HepG2 (cell line): ENCODE measurements around the gene KDM8. TPM values are rescaled to one million over a fixed set of nuclear protein-coding genes. Genes with fewer than 3 reads are reported as not detected.
A peak's percentile ranks its signal among the peaks of the same experiment; 100 is the strongest.

Experiments used
- ATAC-seq: fragments of 200-7000 bp; cut with Tn5 transposase; 3 replicates; pipeline ENCODE4 v1.9.1; 2020; ENCODE audit warnings: mild to moderate bottlenecking, moderate library complexity
- BruUV-seq: library from RNA; stranded (reverse); fragments of 400-500 nt; replicated peaks from 2 replicates; lab custom pipeline; 2021; lab: Mats Ljungman, UMichigan
- CTCF ChIA-PET: fragments of 300-600 bp; formaldehyde crosslinking; extraction: SDS; loops from one replicate; lab custom pipeline; 2021; ENCODE audit warnings: low total read pairs, inconsistent platforms, low intra/inter-chr PET ratio; lab: Yijun Ruan, JAX
- POLR2A ChIA-PET: fragments of 350-600 bp; sonication (Branson Sonifier 250); formaldehyde crosslinking; loops from one replicate; lab custom pipeline; 2020; ENCODE audit warnings: antibody characterized with exemption, inconsistent platforms; lab: Yijun Ruan, JAX
- DNase-seq: peaks from one replicate; pipeline ENCODE4 v3.0.0-alpha.2; 2015; ENCODE audit warnings: low spot score
- FAIRE-seq: peaks from 3 replicates; lab custom pipeline; 2011; peaks lifted over from hg19 to GRCh38; lab: Jason Lieb, UNC
- H2AFZ ChIP-seq: one replicate; pipeline ENCODE4 v1.6.1; 2011; ENCODE audit warnings: low read length, inconsistent platforms
- H3K27ac ChIP-seq: fragments of 300-600 bp; 3 replicates; pipeline ENCODE4 v1.8.0; 2011; ENCODE audit warnings: mixed run types, mild to moderate bottlenecking, mixed read lengths, low read length, inconsistent platforms; ENCODE audit not compliant: insufficient read depth; ENCODE audit errors: extremely low read length
- H3K27me3 ChIP-seq, 2 experiments: fragments of 200-600 bp in 1 of 2; 2 replicates in 1 of 2; 3 replicates in 1 of 2; pipeline versions ENCODE4 v1.6.0 to v1.8.0; 2011; ENCODE audit warnings: low read length in 2 of 2, mild to moderate bottlenecking in 2 of 2, moderate library complexity in 2 of 2, inconsistent platforms in 1 of 2; ENCODE audit not compliant: insufficient read depth in 2 of 2, control insufficient read depth in 1 of 2
- H3K36me3 ChIP-seq, 2 experiments: fragments of 200-600 bp in 1 of 2; replicated peaks in 1 of 2; 2 replicates in 1 of 2; 3 replicates in 1 of 2; pipeline versions ENCODE4 v1.5.1 to v1.8.0; 2011; ENCODE audit warnings: low read length in 2 of 2, inconsistent platforms in 1 of 2; ENCODE audit not compliant: insufficient read depth in 2 of 2, control insufficient read depth in 1 of 2
- H3K4me1 ChIP-seq: 2 replicates; pipeline ENCODE4 v1.5.1; 2012; ENCODE audit warnings: low read length, inconsistent platforms; ENCODE audit not compliant: insufficient read depth
- H3K4me2 ChIP-seq: 2 replicates; pipeline ENCODE4 v1.6.0; 2011; ENCODE audit warnings: low read depth, low read length, inconsistent platforms
- H3K4me3 ChIP-seq, 3 experiments: fragments of 200-600 bp in 1 of 3; sonication (generic), shearing (Covaris generic) in 1 of 3; replicated peaks in 1 of 3; 2 replicates each; pipeline ENCODE4 v1.5.1; 2011 to 2016; ENCODE audit warnings: low read length in 3 of 3, inconsistent platforms in 2 of 3, low read depth in 2 of 3, mild to moderate bottlenecking in 2 of 3, control low read depth in 1 of 3, mixed read lengths in 1 of 3; ENCODE audit not compliant: insufficient read depth in 1 of 3
- H3K79me2 ChIP-seq: one replicate; pipeline ENCODE4 v1.6.1; 2011; ENCODE audit warnings: low read length, inconsistent platforms; ENCODE audit not compliant: insufficient read depth
- H3K9ac ChIP-seq: 2 replicates; pipeline ENCODE4 v1.6.0; 2011; ENCODE audit warnings: mild to moderate bottlenecking, low read depth, low read length, inconsistent platforms; ENCODE audit not compliant: insufficient read depth
- H3K9me3 ChIP-seq: 2 replicates; pipeline ENCODE4 v1.5.1; 2012; ENCODE audit warnings: mild to moderate bottlenecking, low read length
- H4K20me1 ChIP-seq: 2 replicates; pipeline ENCODE4 v1.6.0; 2011; ENCODE audit warnings: inconsistent platforms, mild to moderate bottlenecking, low read length, moderate library complexity; ENCODE audit not compliant: insufficient read depth
- AGO1 ChIP-seq: fragments of 200-400 bp; formaldehyde crosslinking; IDR thresholded peaks from 2 replicates; pipeline ENCODE4 v1.6.1; 2017; ENCODE audit warnings: mild to moderate bottlenecking, low read depth, low read length, moderate library complexity; ENCODE audit not compliant: poor library complexity, severe bottlenecking
- AGO2 ChIP-seq: fragments of 200-400 bp; formaldehyde crosslinking; optimal IDR thresholded peaks from 2 replicates; pipeline ENCODE3; 2017; ENCODE audit warnings: mild to moderate bottlenecking, low read depth, low read length, moderate library complexity
- MAFK ChIP-seq, 2 experiments: IDR thresholded peaks in 1 of 2; conservative IDR thresholded peaks in 1 of 2; 2 replicates each; pipeline ENCODE4 v1.6.1; 2011; ENCODE audit warnings: improper control_type of control experiment in 2 of 2, low read length in 2 of 2
- SNRNP70 ChIP-seq: fragments of 200-400 bp; formaldehyde crosslinking; IDR thresholded peaks from 2 replicates; pipeline ENCODE4 v1.6.1; 2017; ENCODE audit warnings: mild to moderate bottlenecking, low read depth, low read length, moderate library complexity
- ZNF687 ChIP-seq: sonication (generic); formaldehyde crosslinking; IDR thresholded peaks from 2 replicates; pipeline ENCODE4 v1.5.1; 2020; ENCODE audit warnings: mild to moderate bottlenecking, missing genetic modification reagents, moderate library complexity
- WGBS: methylation state at CpG from one replicate; pipeline ENCODE4 v1.1.6; 2017; ENCODE audit warnings: low lambda C conversion rate; 5-methylcytosine and 5-hydroxymethylcytosine counted together
- in situ Hi-C: cut with HindIII; loops from 2 replicates; pipeline ENCODE4 v1.10.0; 2017; ENCODE audit warnings: low pct_unique_long_range_greater_than_20kb; ENCODE audit not compliant: extremely low pct_ligation_motif_present
- intact Hi-C: fragments of 100-400 bp; cut with micrococcal nuclease; formaldehyde crosslinking; loops from one replicate; pipeline ENCODE4 v1.10.0; 2022; ENCODE audit not compliant: unreplicated experiment
- polyA plus RNA-seq, 8 experiments: library from polyadenylated mRNA; depleted of rRNA in 3 of 8; stranded (reverse) in 7 of 8; unstranded in 1 of 8; fragments of >200 nt; fragmentation: Illumina TruSeq in 4 of 8; extraction: Trizol in 4 of 8; gene quantifications; 2 replicates each; pipeline versions ENCODE4 v1.2.1 to v1.2.3, GENCODE V29; 2011 to 2016; ENCODE audit warnings: low read depth in 4 of 8, missing spikeins in 1 of 8, mixed read lengths in 1 of 8; ENCODE audit not compliant: insufficient read depth in 1 of 8
- total RNA-seq, 5 experiments: library from RNA; depleted of rRNA; stranded (reverse); fragments of >200 nt; fragmentation: Illumina TruSeq; extraction: Trizol; gene quantifications; 2 replicates each; pipeline ENCODE4 v1.2.3, GENCODE V29; 2016; ENCODE audit warnings: low read depth in 1 of 5
- TF ChIP-seq, protein P1 (sequence below): sonication (generic); formaldehyde crosslinking; IDR thresholded peaks from 2 replicates; pipeline ENCODE4 v1.9.0; 2021; ENCODE audit warnings: missing genetic modification reagents, borderline replicate concordance

KDM8 gene
- total and polyA plus RNA-seq, 2 of the 13 experiments (the other 11 are each of a cell fraction or from before 2014, with no cell fraction given): 3.3 to 8.6 TPM

DNA sequence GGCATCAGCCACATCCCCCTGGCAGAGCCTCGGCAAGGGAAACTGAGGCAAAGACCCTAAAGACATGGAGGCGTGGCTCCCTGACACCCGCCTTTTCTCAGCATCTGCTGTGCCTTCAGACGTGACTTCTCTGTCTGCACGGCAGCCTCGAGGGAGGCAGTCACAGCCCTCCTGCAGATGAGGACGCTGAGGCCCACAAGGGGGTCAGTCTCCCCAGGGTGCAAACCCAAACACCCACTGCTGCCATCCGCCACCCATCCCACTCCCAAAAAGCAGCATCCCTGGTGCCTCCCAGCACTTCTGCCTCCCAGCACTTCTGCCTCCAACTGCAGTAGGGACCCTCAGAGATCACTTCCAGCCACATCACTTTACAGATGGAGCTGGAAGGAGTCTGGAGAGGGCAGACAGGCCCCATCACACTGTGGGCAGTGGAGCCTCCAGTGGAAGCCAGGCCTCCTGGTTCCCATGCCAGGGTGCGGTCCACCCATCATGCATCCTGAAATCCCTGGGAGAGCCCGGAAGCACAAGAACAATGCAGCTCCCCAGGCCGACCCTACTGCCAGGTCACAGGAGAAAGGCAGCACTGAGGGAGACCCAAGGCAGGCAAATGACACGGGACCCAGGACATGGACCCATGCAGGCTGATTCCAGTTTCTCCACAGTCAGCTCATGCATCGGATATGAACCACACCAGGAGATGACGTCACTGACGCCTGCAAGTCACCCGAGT is 23.8 kb downstream of the KDM8 start:
- POLR2A ChIA-PET: no interaction called here
- 95% methylated on average over 16 of the region's 16 CpGs for WGBS
- CTCF ChIA-PET: no interaction called here

More for the DNA sequence above, 23.8 kb downstream of the KDM8 start:
- no peak for DNase-seq
- no peak for FAIRE-seq
- peaks cover 12 to 23% of the 10 kb centered on the region in 2 experiments; a peak in 4 of 5 replicates for H3K36me3 ChIP-seq
- no peaks in the 10 kb centered on the region for H4K20me1 ChIP-seq
- H3K27ac ChIP-seq: no peak overlapping the region
- H2AFZ ChIP-seq: no peak overlapping the region
- no peak for ATAC-seq
- H3K79me2 ChIP-seq: no peaks in the 10 kb centered on the region
- H3K27me3 ChIP-seq: no peaks in the 10 kb centered on the region
- no peak overlapping the region for H3K4me3 ChIP-seq
- no peaks in the 10 kb centered on the region for H3K9me3 ChIP-seq
- no peaks in the 10 kb centered on the region for H3K4me1 ChIP-seq
- intact Hi-C loops (no loop called here), in situ Hi-C loops (no loop called here)
- no TSS peak for BruUV-seq
- no peak overlapping the region for H3K4me2 ChIP-seq
- H3K9ac ChIP-seq: no peak overlapping the region
- TF ChIP-seq ZNF687 (CRISPR knock-in tag) (0 out of 2 replicates have a peak, but pooled peaks have one; percentile 4), AGO1 (peak; percentile 3), MAFK (conservative IDR thresholded peaks at IDR 0.05 in 1 of 2, IDR thresholded peaks at IDR 0.05 in 1 of 2; ENCODE audit: low read length in 2 of 2) (no peak), AGO2 (peak; percentile 34), SNRNP70 (no peak)
- TF ChIP-seq, protein P1, sequence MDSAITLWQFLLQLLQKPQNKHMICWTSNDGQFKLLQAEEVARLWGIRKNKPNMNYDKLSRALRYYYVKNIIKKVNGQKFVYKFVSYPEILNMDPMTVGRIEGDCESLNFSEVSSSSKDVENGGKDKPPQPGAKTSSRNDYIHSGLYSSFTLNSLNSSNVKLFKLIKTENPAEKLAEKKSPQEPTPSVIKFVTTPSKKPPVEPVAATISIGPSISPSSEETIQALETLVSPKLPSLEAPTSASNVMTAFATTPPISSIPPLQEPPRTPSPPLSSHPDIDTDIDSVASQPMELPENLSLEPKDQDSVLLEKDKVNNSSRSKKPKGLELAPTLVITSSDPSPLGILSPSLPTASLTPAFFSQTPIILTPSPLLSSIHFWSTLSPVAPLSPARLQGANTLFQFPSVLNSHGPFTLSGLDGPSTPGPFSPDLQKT: no peak
